Right lobe of liver (tissue), 4 donors: ENCODE measurements around the gene GOLGA6L2.

Source experiments
- CTCF ChIP-seq, 4 donors: fragments of 200-600 bp in 3 of 4; fragments of 450-650 bp in 1 of 4; IDR thresholded peaks; one replicate each; pipeline versions ENCODE4 v1.5.1 to v1.8.0; 2016 to 2022; ENCODE audit warnings: antibody characterized with exemption in 4 of 4, mild to moderate bottlenecking in 2 of 4
- POLR2A ChIP-seq: fragments of 450-650 bp; IDR thresholded peaks from one replicate; pipeline ENCODE4 v1.6.1; 2017; ENCODE audit warnings: antibody characterized with exemption, mild to moderate bottlenecking
- donor health status: DM: no; HTN: no; CAD: no.
- donor health status: DM: no; HTN: no; CAD: no.
- donor health status: DM: no; HTN: yes; CAD: no.

GRCh38 chr15:23482228-23482627, 35.2 kb upstream of the GOLGA6L2 start:
- TF ChIP-seq POLR2A: no peak
- no peak for TF ChIP-seq CTCF (IDR thresholded peaks at IDR 0.05)
